Common myeloid progenitor, CD34-positive (primary cell): ENCODE measurements around the gene BCAS2.

Experiments
- CTCF ChIA-PET: fragments of 350-600 bp; sonication (Branson Sonifier 250); formaldehyde crosslinking; loops from one replicate; lab custom pipeline; 2021; ENCODE audit warnings: antibody characterized with exemption; lab: Charles Lee
- POLR2A ChIA-PET: fragments of 350-600 bp; sonication (Branson Sonifier 250); formaldehyde crosslinking; loops from one replicate; lab custom pipeline; 2021; ENCODE audit warnings: antibody characterized with exemption; lab: Charles Lee
- DNase-seq, 3 donors: peaks; one replicate each; pipeline versions ENCODE4 v3.0.0 to v3.0.0-alpha.2; 2013
- H3K27ac ChIP-seq, 2 experiments: 1 replicate in 1 of 2; 2 replicates in 1 of 2; pipeline ENCODE4 v1.7.0; 2013; ENCODE audit warnings: inconsistent platforms in 2 of 2, low read length in 2 of 2, mild to moderate bottlenecking in 2 of 2, low read depth in 1 of 2, moderate library complexity in 1 of 2; ENCODE audit not compliant: severe bottlenecking in 2 of 2, insufficient read depth in 1 of 2, poor library complexity in 1 of 2
- H3K27me3 ChIP-seq, 5 experiments: replicated peaks in 2 of 5; 1 replicate in 3 of 5; 2 replicates in 2 of 5; pipeline versions ENCODE4 v1.6.1 to v1.7.0; 2013; ENCODE audit warnings: low read length in 4 of 5, mild to moderate bottlenecking in 2 of 5, moderate library complexity in 2 of 5, inconsistent platforms in 1 of 5; ENCODE audit not compliant: insufficient read depth in 5 of 5, control insufficient read depth in 4 of 5
- H3K36me3 ChIP-seq, 4 experiments: 1 replicate in 2 of 4; 2 replicates in 2 of 4; pipeline versions ENCODE4 v1.6.1 to v1.7.0; 2013; ENCODE audit warnings: low read length in 3 of 4, control low read depth in 1 of 4, mild to moderate bottlenecking in 1 of 4; ENCODE audit not compliant: control insufficient read depth in 4 of 4, insufficient read depth in 4 of 4
- H3K4me1 ChIP-seq, 4 experiments: 1 replicate in 3 of 4; 2 replicates in 1 of 4; pipeline versions ENCODE4 v1.6.1 to v1.7.1; 2013; ENCODE audit warnings: low read length in 3 of 4, mild to moderate bottlenecking in 3 of 4, control low read depth in 1 of 4, inconsistent platforms in 1 of 4, moderate library complexity in 1 of 4; ENCODE audit not compliant: control insufficient read depth in 4 of 4, insufficient read depth in 4 of 4; ENCODE audit errors: control extremely low read depth in 1 of 4
- H3K4me3 ChIP-seq, 7 experiments: 1 replicate in 4 of 7; 2 replicates in 3 of 7; pipeline versions ENCODE4 v1.5.1 to v1.7.0; 2013; ENCODE audit warnings: mild to moderate bottlenecking in 7 of 7, low read length in 6 of 7, moderate library complexity in 6 of 7, inconsistent platforms in 2 of 7, low read depth in 2 of 7, control low read depth in 1 of 7; ENCODE audit not compliant: insufficient read depth in 4 of 7, control insufficient read depth in 1 of 7; ENCODE audit errors: extremely low read depth in 1 of 7
- H3K9me3 ChIP-seq, 5 experiments: 1 replicate in 4 of 5; 2 replicates in 1 of 5; pipeline versions ENCODE4 v1.6.1 to v1.7.1; 2013; ENCODE audit warnings: low read length in 4 of 5, mild to moderate bottlenecking in 2 of 5, inconsistent platforms in 1 of 5, low read depth in 1 of 5, moderate library complexity in 1 of 5; ENCODE audit not compliant: control insufficient read depth in 4 of 5, insufficient read depth in 2 of 5; ENCODE audit errors: control extremely low read depth in 1 of 5
- WGBS: methylation state at CpG from one replicate; pipeline ENCODE4 v1.1.5; 2013; ENCODE audit not compliant: insufficient coverage; 5-methylcytosine and 5-hydroxymethylcytosine counted together

BCAS2 gene

DNA sequence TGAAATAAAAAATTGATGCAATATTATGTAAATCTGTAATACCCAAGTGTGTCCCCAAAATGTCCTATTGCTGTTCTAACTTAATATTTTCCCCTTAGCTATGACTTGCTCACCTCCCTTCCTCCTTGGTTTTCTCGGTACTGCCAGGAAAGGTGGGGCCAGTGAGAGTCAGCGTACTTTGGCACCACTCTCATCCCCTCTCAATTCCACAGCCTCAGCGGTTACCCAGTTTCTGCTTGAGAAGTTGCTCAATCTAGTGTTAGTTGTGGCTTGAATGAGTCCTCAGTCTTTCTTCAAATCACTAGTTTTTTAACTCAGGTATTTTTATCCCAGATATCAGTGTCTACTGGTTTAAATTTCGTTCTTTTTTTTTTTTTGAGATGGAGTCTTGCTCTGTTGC, 32.3 kb downstream of the BCAS2 start:
- Histone ChIP-seq H3K27ac (no peak overlapping the region), H3K36me3 (no peaks in the 10 kb centered on the region), H3K27me3 (no peaks in the 10 kb centered on the region), H3K4me1 (no peaks in the 10 kb centered on the region), H3K4me3 (no peak overlapping the region), H3K9me3 (peaks cover 0 to 2% (median 0%) of the 10 kb centered on the region in 5 experiments)
- POLR2A ChIA-PET = interaction anchor here (0.6 kb wide), 1 partner anchor 640 kb away, joined by 3 read pairs; no protein-coding TSS in a partner anchor
- no peak for DNase-seq
- CTCF ChIA-PET = no interaction called here
- WGBS = 100% methylated on average over 1 of the region's 4 CpGs

GRCh38 chr1:114547076-114547475, 34.3 kb downstream of the BCAS2 start:
- no peak overlapping the region for H3K4me3 ChIP-seq
- no peaks in the 10 kb centered on the region for H3K4me1 ChIP-seq
- ChIA-PET CTCF (interaction anchor here (1.2 kb wide), 1 partner anchor 13 kb away, joined by 4 read pairs; no protein-coding TSS in a partner anchor), POLR2A (interaction anchor here (1.2 kb wide), 1 partner anchor 118 kb away, joined by 3 read pairs; no protein-coding TSS in a partner anchor)
- no peak overlapping the region for H3K27ac ChIP-seq
- no peak for DNase-seq
- H3K9me3 ChIP-seq = no peaks in the 10 kb centered on the region
- no peaks in the 10 kb centered on the region for H3K36me3 ChIP-seq
- no CpG with 5 or more reads among the region's 1 CpG for WGBS
- no peaks in the 10 kb centered on the region for H3K27me3 ChIP-seq

GRCh38 chr1:114545796-114546195, 35.6 kb downstream of the BCAS2 start:
- H3K9me3 ChIP-seq = no peaks in the 10 kb centered on the region
- no peaks in the 10 kb centered on the region for H3K36me3 ChIP-seq
- no peak for DNase-seq
- H3K4me3 ChIP-seq = no peak overlapping the region
- H3K4me1 ChIP-seq = no peaks in the 10 kb centered on the region
- ChIA-PET CTCF (no interaction called here), POLR2A (interaction anchor here (1.2 kb wide), 1 partner anchor 119 kb away, joined by 3 read pairs; no protein-coding TSS in a partner anchor)
- no peaks in the 10 kb centered on the region for H3K27me3 ChIP-seq
- no peak overlapping the region for H3K27ac ChIP-seq
- 100% methylated on average over 1 of the region's 2 CpGs for WGBS

DNA sequence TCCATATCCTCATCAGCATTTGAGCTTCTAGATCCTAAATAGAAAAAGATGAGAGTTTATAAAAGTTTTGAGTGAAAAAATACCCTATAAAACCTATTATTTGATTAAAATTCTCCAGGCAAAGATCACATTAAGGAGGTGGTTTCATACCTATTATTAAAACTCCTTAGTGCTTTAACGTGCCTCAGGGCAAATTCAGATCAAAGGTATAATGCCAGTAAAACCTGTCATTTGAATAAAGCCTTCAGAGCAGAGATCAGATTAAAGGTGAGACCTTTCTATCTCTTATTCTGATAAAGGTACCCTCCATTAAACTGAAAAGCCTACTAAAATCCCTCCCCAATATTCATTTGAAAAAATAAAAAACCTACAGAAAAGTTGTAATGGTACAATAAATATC, 36.1 kb downstream of the BCAS2 start:
- WGBS = no CpG with 5 or more reads among the region's 1 CpG

GRCh38 chr1:114540821-114541220, 40.6 kb downstream of the BCAS2 start:
- H3K9me3 ChIP-seq = no peaks in the 10 kb centered on the region
- no peak overlapping the region for H3K4me3 ChIP-seq
- no peak for DNase-seq
- no peaks in the 10 kb centered on the region for H3K4me1 ChIP-seq
- POLR2A ChIA-PET = no interaction called here
- CTCF ChIA-PET = no interaction called here
- H3K27me3 ChIP-seq = no peaks in the 10 kb centered on the region
- H3K36me3 ChIP-seq = no peaks in the 10 kb centered on the region
- 98% methylated on average over 5 of the region's 6 CpGs for WGBS
- no peak overlapping the region for H3K27ac ChIP-seq

More for the DNA sequence above, 36.1 kb downstream of the BCAS2 start:
- H3K27ac ChIP-seq = no peak overlapping the region
- ChIA-PET CTCF (no interaction called here), POLR2A (no interaction called here)
- H3K9me3 ChIP-seq = no peaks in the 10 kb centered on the region
- no peaks in the 10 kb centered on the region for H3K27me3 ChIP-seq
- no peak overlapping the region for H3K4me3 ChIP-seq
- H3K36me3 ChIP-seq = no peaks in the 10 kb centered on the region
- H3K4me1 ChIP-seq = no peaks in the 10 kb centered on the region
- no peak for DNase-seq

DNA sequence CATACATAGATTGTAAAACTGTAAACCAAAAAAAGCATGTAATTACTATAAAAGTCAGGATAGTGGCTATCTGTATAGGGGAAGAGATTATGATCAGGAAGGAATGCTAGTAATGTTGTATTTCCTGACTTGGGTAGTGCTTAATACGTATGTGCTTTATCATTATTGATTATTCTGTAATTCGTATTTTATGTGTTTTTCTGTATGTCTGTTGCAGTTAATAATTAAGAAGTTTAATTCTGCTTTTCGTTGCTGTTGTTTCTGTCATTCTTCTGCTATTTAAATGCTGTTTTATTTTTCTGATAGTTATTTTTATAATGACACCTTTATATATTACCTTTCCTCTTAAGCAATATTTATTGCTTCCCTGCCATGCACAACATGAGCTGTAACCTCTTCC, 41.1 kb downstream of the BCAS2 start:
- POLR2A ChIA-PET = no interaction called here

GRCh38 chr1:114536043-114536442, 45.4 kb downstream of the BCAS2 start:
- ChIA-PET POLR2A (no interaction called here), CTCF (no interaction called here)
- Histone ChIP-seq H3K4me1 (no peaks in the 10 kb centered on the region), H3K9me3 (no peaks in the 10 kb centered on the region), H3K36me3 (no peaks in the 10 kb centered on the region), H3K4me3 (no peak overlapping the region), H3K27me3 (no peaks in the 10 kb centered on the region), H3K27ac (no peak overlapping the region)
- DNase-seq = no peak
- 95% methylated on average over 4 of the region's 7 CpGs for WGBS

More for the DNA sequence above, 41.1 kb downstream of the BCAS2 start:
- Histone ChIP-seq H3K4me1 (no peaks in the 10 kb centered on the region), H3K4me3 (no peak overlapping the region), H3K9me3 (no peaks in the 10 kb centered on the region), H3K36me3 (no peaks in the 10 kb centered on the region), H3K27me3 (no peaks in the 10 kb centered on the region), H3K27ac (no peak overlapping the region)
- no peak for DNase-seq
- no CpG with 5 or more reads among the region's 3 CpGs for WGBS
- CTCF ChIA-PET = no interaction called here
